Testis (tissue), 2 donors: ENCODE measurements around the gene BSCL2.

ENCODE experiments used
- POLR2A ChIP-seq: fragments of 450-650 bp; IDR thresholded peaks from one replicate; pipeline ENCODE4 v1.6.1; 2017; ENCODE audit warnings: antibody characterized with exemption, mild to moderate bottlenecking, moderate library complexity
- TF ChIP-seq, protein P1 (sequence below), 3 experiments: fragments of 450-650 bp in 2 of 3; fragments of 200-600 bp in 1 of 3; sonication (generic) in 1 of 3; IDR thresholded peaks; one replicate each; pipeline ENCODE4 v1.5.1; 2016 to 2019; ENCODE audit warnings: antibody characterized with exemption in 3 of 3, mild to moderate bottlenecking in 2 of 3, moderate library complexity in 1 of 3

DNA sequence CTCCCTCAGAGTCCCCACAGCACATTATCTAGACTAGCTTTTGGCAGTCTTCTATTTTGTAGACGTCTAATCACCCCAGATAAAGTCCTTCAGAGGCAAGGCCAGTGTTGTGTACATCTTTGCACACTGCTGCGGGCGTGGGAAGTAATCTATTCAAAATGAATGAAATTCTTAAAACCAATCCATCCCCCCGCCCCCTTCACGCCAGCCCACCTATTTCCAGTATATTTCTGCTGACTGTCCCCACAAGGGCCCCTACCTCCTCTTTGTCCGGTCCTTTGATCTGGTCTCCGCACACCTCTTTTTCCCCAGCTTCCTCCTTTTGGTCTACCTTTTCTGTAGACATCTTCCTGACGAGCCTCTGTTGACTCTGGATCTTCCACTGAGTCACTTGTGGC is 375 bp downstream of the BSCL2 start:
- TF ChIP-seq, protein P1, sequence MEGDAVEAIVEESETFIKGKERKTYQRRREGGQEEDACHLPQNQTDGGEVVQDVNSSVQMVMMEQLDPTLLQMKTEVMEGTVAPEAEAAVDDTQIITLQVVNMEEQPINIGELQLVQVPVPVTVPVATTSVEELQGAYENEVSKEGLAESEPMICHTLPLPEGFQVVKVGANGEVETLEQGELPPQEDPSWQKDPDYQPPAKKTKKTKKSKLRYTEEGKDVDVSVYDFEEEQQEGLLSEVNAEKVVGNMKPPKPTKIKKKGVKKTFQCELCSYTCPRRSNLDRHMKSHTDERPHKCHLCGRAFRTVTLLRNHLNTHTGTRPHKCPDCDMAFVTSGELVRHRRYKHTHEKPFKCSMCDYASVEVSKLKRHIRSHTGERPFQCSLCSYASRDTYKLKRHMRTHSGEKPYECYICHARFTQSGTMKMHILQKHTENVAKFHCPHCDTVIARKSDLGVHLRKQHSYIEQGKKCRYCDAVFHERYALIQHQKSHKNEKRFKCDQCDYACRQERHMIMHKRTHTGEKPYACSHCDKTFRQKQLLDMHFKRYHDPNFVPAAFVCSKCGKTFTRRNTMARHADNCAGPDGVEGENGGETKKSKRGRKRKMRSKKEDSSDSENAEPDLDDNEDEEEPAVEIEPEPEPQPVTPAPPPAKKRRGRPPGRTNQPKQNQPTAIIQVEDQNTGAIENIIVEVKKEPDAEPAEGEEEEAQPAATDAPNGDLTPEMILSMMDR (IDR thresholded peaks at IDR 0.05): no peak
- no peak for TF ChIP-seq POLR2A
